HepG2 (cell line): ENCODE data around the gene CR1. TPM values are rescaled to one million over a fixed set of nuclear protein-coding genes. Genes with fewer than 3 reads are reported as not detected.

Experiments used
- ATAC-seq: fragments of 200-7000 bp; cut with Tn5 transposase; 3 replicates; pipeline ENCODE4 v1.9.1; 2020; ENCODE audit warnings: mild to moderate bottlenecking, moderate library complexity
- Bru-seq: library from RNA; stranded (reverse); fragments of 400-500 nt; gene quantifications from one replicate; lab custom pipeline; 2021; lab: Mats Ljungman, UMichigan
- BruChase-seq, 2 experiments: library from RNA; stranded (reverse); fragments of 400-500 nt; gene quantifications; one replicate each; lab custom pipeline; 2021; lab: Mats Ljungman, UMichigan
- BruUV-seq: library from RNA; stranded (reverse); fragments of 400-500 nt; replicated peaks from 2 replicates; lab custom pipeline; 2021; lab: Mats Ljungman, UMichigan
- CTCF ChIA-PET: fragments of 300-600 bp; formaldehyde crosslinking; extraction: SDS; loops from one replicate; lab custom pipeline; 2021; ENCODE audit warnings: low total read pairs, inconsistent platforms, low intra/inter-chr PET ratio; lab: Yijun Ruan, JAX
- POLR2A ChIA-PET: fragments of 350-600 bp; sonication (Branson Sonifier 250); formaldehyde crosslinking; loops from one replicate; lab custom pipeline; 2020; ENCODE audit warnings: antibody characterized with exemption, inconsistent platforms; lab: Yijun Ruan, JAX
- DNase-seq: peaks from one replicate; pipeline ENCODE4 v3.0.0-alpha.2; 2015; ENCODE audit warnings: low spot score
- FAIRE-seq: peaks from 3 replicates; lab custom pipeline; 2011; peaks lifted over from hg19 to GRCh38; lab: Jason Lieb, UNC
- H2AFZ ChIP-seq: one replicate; pipeline ENCODE4 v1.6.1; 2011; ENCODE audit warnings: low read length, inconsistent platforms
- H3K27ac ChIP-seq: fragments of 300-600 bp; 3 replicates; pipeline ENCODE4 v1.8.0; 2011; ENCODE audit warnings: mixed run types, mild to moderate bottlenecking, mixed read lengths, low read length, inconsistent platforms; ENCODE audit not compliant: insufficient read depth; ENCODE audit errors: extremely low read length
- H3K27me3 ChIP-seq, 2 experiments: fragments of 200-600 bp in 1 of 2; 2 replicates in 1 of 2; 3 replicates in 1 of 2; pipeline versions ENCODE4 v1.6.0 to v1.8.0; 2011; ENCODE audit warnings: low read length in 2 of 2, mild to moderate bottlenecking in 2 of 2, moderate library complexity in 2 of 2, inconsistent platforms in 1 of 2; ENCODE audit not compliant: insufficient read depth in 2 of 2, control insufficient read depth in 1 of 2
- H3K36me3 ChIP-seq, 2 experiments: fragments of 200-600 bp in 1 of 2; replicated peaks in 1 of 2; 2 replicates in 1 of 2; 3 replicates in 1 of 2; pipeline versions ENCODE4 v1.5.1 to v1.8.0; 2011; ENCODE audit warnings: low read length in 2 of 2, inconsistent platforms in 1 of 2; ENCODE audit not compliant: insufficient read depth in 2 of 2, control insufficient read depth in 1 of 2
- H3K4me1 ChIP-seq: 2 replicates; pipeline ENCODE4 v1.5.1; 2012; ENCODE audit warnings: low read length, inconsistent platforms; ENCODE audit not compliant: insufficient read depth
- H3K4me2 ChIP-seq: 2 replicates; pipeline ENCODE4 v1.6.0; 2011; ENCODE audit warnings: low read depth, low read length, inconsistent platforms
- H3K4me3 ChIP-seq, 3 experiments: fragments of 200-600 bp in 1 of 3; sonication (generic), shearing (Covaris generic) in 1 of 3; replicated peaks in 1 of 3; 2 replicates each; pipeline ENCODE4 v1.5.1; 2011 to 2016; ENCODE audit warnings: low read length in 3 of 3, inconsistent platforms in 2 of 3, low read depth in 2 of 3, mild to moderate bottlenecking in 2 of 3, control low read depth in 1 of 3, mixed read lengths in 1 of 3; ENCODE audit not compliant: insufficient read depth in 1 of 3
- H3K79me2 ChIP-seq: one replicate; pipeline ENCODE4 v1.6.1; 2011; ENCODE audit warnings: low read length, inconsistent platforms; ENCODE audit not compliant: insufficient read depth
- H3K9ac ChIP-seq: 2 replicates; pipeline ENCODE4 v1.6.0; 2011; ENCODE audit warnings: mild to moderate bottlenecking, low read depth, low read length, inconsistent platforms; ENCODE audit not compliant: insufficient read depth
- H3K9me3 ChIP-seq: 2 replicates; pipeline ENCODE4 v1.5.1; 2012; ENCODE audit warnings: mild to moderate bottlenecking, low read length
- H4K20me1 ChIP-seq: 2 replicates; pipeline ENCODE4 v1.6.0; 2011; ENCODE audit warnings: inconsistent platforms, mild to moderate bottlenecking, low read length, moderate library complexity; ENCODE audit not compliant: insufficient read depth
- ATF1 ChIP-seq: IDR thresholded peaks from 2 replicates; pipeline ENCODE4 v1.6.1; 2016; ENCODE audit warnings: mild to moderate bottlenecking, control low read depth
- KDM4B ChIP-seq: sonication (generic); formaldehyde crosslinking; IDR thresholded peaks from 2 replicates; pipeline ENCODE4 v1.4.0; 2020; ENCODE audit warnings: missing genetic modification reagents
- MAF1 ChIP-seq: sonication (generic); formaldehyde crosslinking; IDR thresholded peaks from 2 replicates; pipeline ENCODE4 v1.5.0; 2020; ENCODE audit warnings: missing genetic modification reagents, borderline replicate concordance
- PHB2 ChIP-seq: fragments of 450-650 bp; IDR thresholded peaks from 2 replicates; pipeline ENCODE4 v1.6.1; 2018; ENCODE audit not compliant: partially characterized antibody
- SIX1 ChIP-seq: sonication (generic); formaldehyde crosslinking; IDR thresholded peaks from 2 replicates; pipeline ENCODE4 v1.4.0; 2020; ENCODE audit warnings: missing genetic modification reagents, borderline replicate concordance
- TCF7 ChIP-seq: sonication (generic); IDR thresholded peaks from 2 replicates; pipeline ENCODE4 v1.6.1; 2016; ENCODE audit warnings: antibody characterized with exemption, low read depth
- YEATS4 ChIP-seq: sonication (generic); formaldehyde crosslinking; IDR thresholded peaks from 2 replicates; pipeline ENCODE4 v1.4.0; 2020; ENCODE audit warnings: missing genetic modification reagents, borderline replicate concordance
- ZFY ChIP-seq: sonication (generic); formaldehyde crosslinking; IDR thresholded peaks from 2 replicates; pipeline ENCODE4 v1.4.0; 2020; ENCODE audit warnings: missing genetic modification reagents
- ZMYM4 ChIP-seq: sonication (generic); formaldehyde crosslinking; IDR thresholded peaks from 2 replicates; pipeline ENCODE4 v1.8.1; 2023; ENCODE audit warnings: mild to moderate bottlenecking, missing genetic modification reagents
- ZNF446 ChIP-seq: sonication (generic); formaldehyde crosslinking; IDR thresholded peaks from 2 replicates; pipeline ENCODE4 v1.5.0; 2020; ENCODE audit warnings: mild to moderate bottlenecking, missing genetic modification reagents
- ZNF841 ChIP-seq: sonication (generic); formaldehyde crosslinking; IDR thresholded peaks from 2 replicates; pipeline ENCODE4 v1.8.1; 2023; ENCODE audit warnings: missing genetic modification reagents, borderline replicate concordance
- WGBS: methylation state at CpG from one replicate; pipeline ENCODE4 v1.1.6; 2017; ENCODE audit warnings: low lambda C conversion rate; 5-methylcytosine and 5-hydroxymethylcytosine counted together
- in situ Hi-C: cut with HindIII; loops from 2 replicates; pipeline ENCODE4 v1.10.0; 2017; ENCODE audit warnings: low pct_unique_long_range_greater_than_20kb; ENCODE audit not compliant: extremely low pct_ligation_motif_present
- intact Hi-C: fragments of 100-400 bp; cut with micrococcal nuclease; formaldehyde crosslinking; loops from one replicate; pipeline ENCODE4 v1.10.0; 2022; ENCODE audit not compliant: unreplicated experiment
- long read RNA-seq, 2 experiments: library from RNA in 1 of 2; library from polyadenylated mRNA in 1 of 2; stranded (forward) in 1 of 2; unstranded in 1 of 2; transcript quantifications; one replicate each; pipeline ENCODE4 v2.0.0, GENCODE V29; 2019 to 2022
- polyA minus RNA-seq, 3 experiments: library from RNA; depleted of rRNA, polyadenylated mRNA; stranded (reverse); fragments of >200 nt; gene quantifications; 2 replicates each; pipeline ENCODE4 v1.2.3, GENCODE V29; 2011; ENCODE audit warnings: low replicate concordance in 1 of 3
- polyA plus RNA-seq, 8 experiments: library from polyadenylated mRNA; depleted of rRNA in 3 of 8; stranded (reverse) in 7 of 8; unstranded in 1 of 8; fragments of >200 nt; fragmentation: Illumina TruSeq in 4 of 8; extraction: Trizol in 4 of 8; gene quantifications; 2 replicates each; pipeline versions ENCODE4 v1.2.1 to v1.2.3, GENCODE V29; 2011 to 2016; ENCODE audit warnings: low read depth in 4 of 8, missing spikeins in 1 of 8, mixed read lengths in 1 of 8; ENCODE audit not compliant: insufficient read depth in 1 of 8
- total RNA-seq, 5 experiments: library from RNA; depleted of rRNA; stranded (reverse); fragments of >200 nt; fragmentation: Illumina TruSeq; extraction: Trizol; gene quantifications; 2 replicates each; pipeline ENCODE4 v1.2.3, GENCODE V29; 2016; ENCODE audit warnings: low read depth in 1 of 5
- TF ChIP-seq, protein P1 (sequence below): sonication (generic); formaldehyde crosslinking; conservative IDR thresholded peaks from 2 replicates; pipeline ENCODE4 v1.8.0; 2022; ENCODE audit warnings: missing genetic modification reagents
- TF ChIP-seq, protein P2 (sequence below): sonication (generic); formaldehyde crosslinking; IDR thresholded peaks from 2 replicates; pipeline ENCODE4 v1.5.1; 2020; ENCODE audit warnings: missing genetic modification reagents, mild to moderate bottlenecking, borderline replicate concordance

CR1 gene
- total RNA-seq (2016; rRNA removed; fragmentation: Illumina TruSeq; extraction: Trizol) (not detected in 2 replicates), polyA plus RNA-seq (2011; rRNA removed) (not detected in 2 replicates), polyA minus RNA-seq (2011; rRNA and poly(A)+ RNA removed; ENCODE audit: low replicate concordance) (not detected in 2 replicates), Bru-seq, nascent RNA (percentile 1 among the genes with signal in this experiment), BruChase-seq, experiment 1, labeled RNA remaining after a 6-hour chase (not detected), BruChase-seq, experiment 2, labeled RNA remaining after a 2-hour chase (not detected)
- total RNA-seq (2016; cell fraction: cytosol; rRNA removed; fragmentation: Illumina TruSeq; extraction: Trizol; ENCODE audit: low read depth): not detected in 2 replicates
- not detected in 2 replicates for total RNA-seq (2016; cell fraction: insoluble cytoplasmic fraction; rRNA removed; fragmentation: Illumina TruSeq; extraction: Trizol)
- not detected in 2 replicates for total RNA-seq (2016; cell fraction: membrane; rRNA removed; fragmentation: Illumina TruSeq; extraction: Trizol)
- not detected in 2 replicates for total RNA-seq (2016; cell fraction: nucleus; rRNA removed; fragmentation: Illumina TruSeq; extraction: Trizol)
- polyA plus RNA-seq (2011; cell fraction: cytosol; rRNA removed): not detected in 2 replicates
- polyA plus RNA-seq (2011; cell fraction: nucleus; rRNA removed): not detected in 2 replicates
- not detected in 2 replicates for polyA plus RNA-seq (2012)
- polyA plus RNA-seq (2016; cell fraction: cytosol; fragmentation: Illumina TruSeq; extraction: Trizol; ENCODE audit: low read depth): not detected in 2 replicates
- polyA plus RNA-seq (2016; cell fraction: insoluble cytoplasmic fraction; fragmentation: Illumina TruSeq; extraction: Trizol; ENCODE audit: low read depth): not detected in 2 replicates
- not detected in 2 replicates for polyA plus RNA-seq (2016; cell fraction: membrane; fragmentation: Illumina TruSeq; extraction: Trizol; ENCODE audit: low read depth)
- polyA plus RNA-seq (2016; cell fraction: nucleus; fragmentation: Illumina TruSeq; extraction: Trizol; ENCODE audit: insufficient read depth, low read depth): not detected in 2 replicates
- not detected in 2 replicates for polyA minus RNA-seq (2011; cell fraction: cytosol; rRNA and poly(A)+ RNA removed)
- not detected in 2 replicates for polyA minus RNA-seq (2011; cell fraction: nucleus; rRNA and poly(A)+ RNA removed)
- long read RNA-seq, experiment 1: 0 reads
- long read RNA-seq, experiment 2: 0 reads

DNA sequence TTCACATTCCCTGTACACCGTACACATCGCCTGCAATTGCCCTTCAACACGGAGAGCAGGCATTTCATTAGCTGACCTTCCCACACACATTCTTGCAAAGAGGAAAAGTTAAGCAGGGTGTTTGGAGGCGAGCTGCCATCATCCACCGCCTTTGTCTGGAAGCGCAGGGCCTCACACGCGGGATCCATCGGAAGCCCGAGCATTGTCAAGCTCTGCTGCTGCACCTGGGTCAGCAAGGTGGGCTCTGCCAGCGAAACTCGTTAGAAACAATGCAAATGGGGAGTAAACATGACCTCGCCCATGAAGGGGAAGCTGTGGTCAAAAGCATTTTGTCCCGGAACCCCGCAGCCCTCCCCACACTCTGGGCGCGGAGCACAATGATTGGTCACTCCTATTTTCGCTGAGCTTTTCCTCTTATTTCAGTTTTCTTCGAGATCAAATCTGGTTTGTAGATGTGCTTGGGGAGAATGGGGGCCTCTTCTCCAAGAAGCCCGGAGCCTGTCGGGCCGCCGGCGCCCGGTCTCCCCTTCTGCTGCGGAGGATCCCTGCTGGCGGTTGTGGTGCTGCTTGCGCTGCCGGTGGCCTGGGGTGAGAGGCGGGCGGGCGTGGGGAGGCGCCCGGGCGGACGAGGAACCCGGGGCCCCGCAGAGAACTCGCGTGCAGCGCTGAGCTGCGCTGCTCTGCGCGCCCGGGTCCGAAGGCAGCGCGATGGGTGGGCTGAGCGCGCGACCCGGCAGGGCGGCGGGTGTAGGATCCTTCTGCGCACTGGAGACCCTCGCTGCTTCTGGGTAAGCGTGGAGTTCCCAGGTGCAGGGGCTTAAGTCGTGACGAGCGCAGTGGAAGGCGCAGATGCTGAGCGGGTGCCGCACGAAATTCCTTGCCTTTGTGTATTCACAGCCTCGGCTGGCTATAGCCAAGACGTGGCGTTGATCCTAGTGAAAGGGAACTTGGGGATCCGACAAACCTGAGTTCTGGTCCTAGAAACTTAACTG, at the start of gene CR1:
Gene CR1, plus strand, starts transcription at position 357 of the 992 bp plus-strand sequence. Its CDS starts 111 bp downstream, at position 468.
- peaks cover 4 to 26% of the 10 kb centered on the region in 2 experiments; a peak in 3 of 5 replicates for H3K27me3 ChIP-seq
- H3K9me3 ChIP-seq: no peaks in the 10 kb centered on the region
- CTCF ChIA-PET: no interaction called here
- H2AFZ ChIP-seq: no peak within 1 kb of the TSS
- H3K4me3 ChIP-seq: peak within 1 kb of the TSS in 1 of 3 experiments; percentile 16; a peak in 1 of 6 replicates
- FAIRE-seq (no peak), ATAC-seq (peak; percentile 56), DNase-seq (no peak)
- H4K20me1 ChIP-seq: no peaks in the 10 kb centered on the region
- no peak within 1 kb of the TSS for H3K4me2 ChIP-seq
- POLR2A ChIA-PET: no interaction called here
- in situ Hi-C loops (no loop called here), intact Hi-C loops (loop anchor here (5.0 kb wide), 2 partner anchors 89 to 239 kb away; no protein-coding TSS in a partner anchor)
- H3K36me3 ChIP-seq: no peaks in the 10 kb centered on the region
- H3K27ac ChIP-seq: no peak within 1 kb of the TSS
- no peak within 1 kb of the TSS for H3K9ac ChIP-seq
- no TSS peak for BruUV-seq
- H3K4me1 ChIP-seq: no peaks in the 10 kb centered on the region
- 14% methylated on average over 31 of the region's 68 CpGs for WGBS
- no peaks in the 10 kb centered on the region for H3K79me2 ChIP-seq
- TF ChIP-seq, protein P1, sequence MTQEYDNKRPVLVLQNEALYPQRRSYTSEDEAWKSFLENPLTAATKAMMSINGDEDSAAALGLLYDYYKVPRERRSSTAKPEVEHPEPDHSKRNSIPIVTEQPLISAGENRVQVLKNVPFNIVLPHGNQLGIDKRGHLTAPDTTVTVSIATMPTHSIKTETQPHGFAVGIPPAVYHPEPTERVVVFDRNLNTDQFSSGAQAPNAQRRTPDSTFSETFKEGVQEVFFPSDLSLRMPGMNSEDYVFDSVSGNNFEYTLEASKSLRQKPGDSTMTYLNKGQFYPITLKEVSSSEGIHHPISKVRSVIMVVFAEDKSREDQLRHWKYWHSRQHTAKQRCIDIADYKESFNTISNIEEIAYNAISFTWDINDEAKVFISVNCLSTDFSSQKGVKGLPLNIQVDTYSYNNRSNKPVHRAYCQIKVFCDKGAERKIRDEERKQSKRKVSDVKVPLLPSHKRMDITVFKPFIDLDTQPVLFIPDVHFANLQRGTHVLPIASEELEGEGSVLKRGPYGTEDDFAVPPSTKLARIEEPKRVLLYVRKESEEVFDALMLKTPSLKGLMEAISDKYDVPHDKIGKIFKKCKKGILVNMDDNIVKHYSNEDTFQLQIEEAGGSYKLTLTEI: no peak
- TF ChIP-seq SIX1 (CRISPR knock-in tag) (no peak), KDM4B (CRISPR knock-in tag) (no peak), YEATS4 (CRISPR knock-in tag) (no peak), ZMYM4 (CRISPR knock-in tag) (no peak), TCF7 (no peak), ZNF841 (CRISPR knock-in tag) (no peak), ZNF446 (CRISPR knock-in tag) (no peak), ATF1 (CRISPR knock-in tag) (no peak), PHB2 (no peak), MAF1 (CRISPR knock-in tag) (no peak), ZFY (CRISPR knock-in tag) (no peak)
- TF ChIP-seq, protein P2, sequence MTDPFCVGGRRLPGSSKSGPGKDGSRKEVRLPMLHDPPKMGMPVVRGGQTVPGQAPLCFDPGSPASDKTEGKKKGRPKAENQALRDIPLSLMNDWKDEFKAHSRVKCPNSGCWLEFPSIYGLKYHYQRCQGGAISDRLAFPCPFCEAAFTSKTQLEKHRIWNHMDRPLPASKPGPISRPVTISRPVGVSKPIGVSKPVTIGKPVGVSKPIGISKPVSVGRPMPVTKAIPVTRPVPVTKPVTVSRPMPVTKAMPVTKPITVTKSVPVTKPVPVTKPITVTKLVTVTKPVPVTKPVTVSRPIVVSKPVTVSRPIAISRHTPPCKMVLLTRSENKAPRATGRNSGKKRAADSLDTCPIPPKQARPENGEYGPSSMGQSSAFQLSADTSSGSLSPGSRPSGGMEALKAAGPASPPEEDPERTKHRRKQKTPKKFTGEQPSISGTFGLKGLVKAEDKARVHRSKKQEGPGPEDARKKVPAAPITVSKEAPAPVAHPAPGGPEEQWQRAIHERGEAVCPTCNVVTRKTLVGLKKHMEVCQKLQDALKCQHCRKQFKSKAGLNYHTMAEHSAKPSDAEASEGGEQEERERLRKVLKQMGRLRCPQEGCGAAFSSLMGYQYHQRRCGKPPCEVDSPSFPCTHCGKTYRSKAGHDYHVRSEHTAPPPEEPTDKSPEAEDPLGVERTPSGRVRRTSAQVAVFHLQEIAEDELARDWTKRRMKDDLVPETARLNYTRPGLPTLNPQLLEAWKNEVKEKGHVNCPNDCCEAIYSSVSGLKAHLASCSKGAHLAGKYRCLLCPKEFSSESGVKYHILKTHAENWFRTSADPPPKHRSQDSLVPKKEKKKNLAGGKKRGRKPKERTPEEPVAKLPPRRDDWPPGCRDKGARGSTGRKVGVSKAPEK (CRISPR knock-in tag): no peak
